Mesendoderm (in vitro differentiated cells): ENCODE results near the gene GUCY1A2.

ENCODE experiments used
- DNase-seq: peaks from one replicate; pipeline ENCODE4 v3.0.0; 2013
- H2AK5ac ChIP-seq: 2 replicates; pipeline ENCODE4 v1.6.1; 2013; ENCODE audit warnings: low read length, inconsistent platforms
- H2BK120ac ChIP-seq: 2 replicates; pipeline ENCODE4 v1.6.1; 2013; ENCODE audit warnings: low read depth, mild to moderate bottlenecking, low read length, moderate library complexity, mixed read lengths
- H2BK15ac ChIP-seq: replicated peaks from 2 replicates; pipeline ENCODE4 v1.6.1; 2013; ENCODE audit warnings: low read depth, mild to moderate bottlenecking, moderate library complexity
- H2BK5ac ChIP-seq: 2 replicates; pipeline ENCODE4 v1.6.1; 2013; ENCODE audit warnings: low read length, inconsistent platforms
- H3K18ac ChIP-seq: 2 replicates; pipeline ENCODE4 v1.6.1; 2013; ENCODE audit warnings: mild to moderate bottlenecking, low read length, mixed read lengths
- H3K23ac ChIP-seq: one replicate; pipeline ENCODE4 v1.6.1; 2013; ENCODE audit warnings: low read length
- H3K27ac ChIP-seq: 2 replicates; pipeline ENCODE4 v1.5.1; 2013; ENCODE audit warnings: low read depth, mild to moderate bottlenecking, inconsistent platforms, low read length, moderate library complexity
- H3K27me3 ChIP-seq: 2 replicates; pipeline ENCODE4 v1.6.1; 2013; ENCODE audit warnings: low read length, control low read depth, mild to moderate bottlenecking, inconsistent platforms; ENCODE audit not compliant: insufficient read depth, poor library complexity
- H3K36me3 ChIP-seq: 2 replicates; pipeline ENCODE4 v1.6.1; 2013; ENCODE audit warnings: low read length, inconsistent platforms; ENCODE audit not compliant: control insufficient read depth, insufficient read depth
- H3K4ac ChIP-seq: one replicate; pipeline ENCODE4 v1.6.1; 2013; ENCODE audit warnings: low read depth, mild to moderate bottlenecking, low read length, moderate library complexity
- H3K4me1 ChIP-seq: 2 replicates; pipeline ENCODE4 v1.6.1; 2013; ENCODE audit warnings: low read depth, low read length, inconsistent platforms; ENCODE audit not compliant: control insufficient read depth
- H3K4me2 ChIP-seq: 2 replicates; pipeline ENCODE4 v1.6.1; 2013; ENCODE audit warnings: low read length
- H3K4me3 ChIP-seq: 2 replicates; pipeline ENCODE4 v1.5.1; 2013; ENCODE audit warnings: mild to moderate bottlenecking, low read length
- H3K56ac ChIP-seq: one replicate; pipeline ENCODE4 v1.6.1; 2013; ENCODE audit warnings: low read length
- H3K79me1 ChIP-seq: 2 replicates; pipeline ENCODE4 v1.6.1; 2013; ENCODE audit warnings: low read length, inconsistent platforms
- H3K79me2 ChIP-seq: 2 replicates; pipeline ENCODE4 v1.6.1; 2013; ENCODE audit warnings: mild to moderate bottlenecking, low read length; ENCODE audit not compliant: control insufficient read depth, insufficient read depth
- H3K9ac ChIP-seq: 2 replicates; pipeline ENCODE4 v1.6.1; 2013; ENCODE audit warnings: low read length, inconsistent platforms
- H4K5ac ChIP-seq: one replicate; pipeline ENCODE4 v1.6.1; 2013; ENCODE audit warnings: low read length
- H4K8ac ChIP-seq: one replicate; pipeline ENCODE4 v1.6.1; 2013; ENCODE audit warnings: low read depth, mild to moderate bottlenecking, control low read depth, low read length, moderate library complexity
- WGBS: extraction: QIAGEN DNeasy Blood & Tissue Kit; methylation state at CpG from one replicate; pipeline ENCODE4 v1.1.7; 2013; ENCODE audit warnings: low lambda C conversion rate, missing lambda C conversion rate; ENCODE audit not compliant: insufficient coverage; ENCODE audit errors: extremely low coverage; 5-methylcytosine and 5-hydroxymethylcytosine counted together

Gene GUCY1A2

GRCh38 chr11:106998116-106998915 is 20.0 kb downstream of the GUCY1A2 start:
- DNase-seq, result peak; percentile 35
- no peaks in the 10 kb centered on the region for H3K4me1 ChIP-seq
- no peaks in the 10 kb centered on the region for H3K27me3 ChIP-seq
- H3K4me3 ChIP-seq, result no peak overlapping the region
- no peaks in the 10 kb centered on the region for H3K79me2 ChIP-seq
- no peak overlapping the region for H3K4me2 ChIP-seq
- no CpG with 5 or more reads among the region's 4 CpGs for WGBS
- no peak overlapping the region for H3K23ac ChIP-seq
- H4K5ac ChIP-seq, result no peak overlapping the region
- H3K79me1 ChIP-seq, result no peaks in the 10 kb centered on the region
- no peak overlapping the region for H2BK120ac ChIP-seq
- H3K4ac ChIP-seq, result no peak overlapping the region
- H3K27ac ChIP-seq, result no peak overlapping the region
- H3K56ac ChIP-seq, result no peak overlapping the region
- H3K36me3 ChIP-seq, result no peaks in the 10 kb centered on the region
- H3K9ac ChIP-seq, result no peak overlapping the region
- H3K18ac ChIP-seq, result no peak overlapping the region
- H4K8ac ChIP-seq, result no peak overlapping the region
- no peak overlapping the region for H2BK5ac ChIP-seq
- H2AK5ac ChIP-seq, result no peak overlapping the region
- H2BK15ac ChIP-seq, result no peak overlapping the region

DNA sequence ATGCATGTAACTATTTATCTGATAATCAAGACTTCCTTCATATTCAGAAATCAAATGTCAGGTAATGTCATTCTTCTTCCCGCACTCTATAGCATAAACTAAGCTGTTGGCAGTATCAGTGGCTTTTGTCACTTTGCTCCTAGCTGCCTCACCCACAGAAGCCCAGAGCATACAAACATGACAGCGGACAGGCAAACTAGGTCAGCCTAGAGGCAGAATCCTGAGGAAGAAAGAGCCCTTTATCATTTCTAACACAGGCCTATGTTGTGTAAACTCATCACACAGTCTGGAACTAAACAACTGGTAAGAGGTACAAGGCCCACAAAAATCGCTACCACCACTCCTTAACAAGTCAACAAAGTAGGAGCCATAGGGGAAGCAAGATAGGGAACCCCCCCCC is 21.0 kb downstream of the GUCY1A2 start:
- H3K9ac ChIP-seq, result no peak overlapping the region
- WGBS, result no CpG with 5 or more reads among the region's 3 CpGs
- no peak overlapping the region for H3K4me2 ChIP-seq
- no peak for DNase-seq
- no peak overlapping the region for H3K4me3 ChIP-seq
- H3K23ac ChIP-seq, result no peak overlapping the region
- no peak overlapping the region for H3K4ac ChIP-seq
- H4K5ac ChIP-seq, result no peak overlapping the region
- no peaks in the 10 kb centered on the region for H3K79me2 ChIP-seq
- no peaks in the 10 kb centered on the region for H3K27me3 ChIP-seq
- no peak overlapping the region for H2BK5ac ChIP-seq
- H2BK15ac ChIP-seq, result no peak overlapping the region
- no peak overlapping the region for H2BK120ac ChIP-seq
- H3K4me1 ChIP-seq, result no peaks in the 10 kb centered on the region
- H2AK5ac ChIP-seq, result no peak overlapping the region
- H4K8ac ChIP-seq, result no peak overlapping the region
- H3K27ac ChIP-seq, result no peak overlapping the region
- H3K79me1 ChIP-seq, result no peaks in the 10 kb centered on the region
- H3K36me3 ChIP-seq, result no peaks in the 10 kb centered on the region
- H3K56ac ChIP-seq, result no peak overlapping the region
- peak overlapping the region; percentile 60 for H3K18ac ChIP-seq

DNA sequence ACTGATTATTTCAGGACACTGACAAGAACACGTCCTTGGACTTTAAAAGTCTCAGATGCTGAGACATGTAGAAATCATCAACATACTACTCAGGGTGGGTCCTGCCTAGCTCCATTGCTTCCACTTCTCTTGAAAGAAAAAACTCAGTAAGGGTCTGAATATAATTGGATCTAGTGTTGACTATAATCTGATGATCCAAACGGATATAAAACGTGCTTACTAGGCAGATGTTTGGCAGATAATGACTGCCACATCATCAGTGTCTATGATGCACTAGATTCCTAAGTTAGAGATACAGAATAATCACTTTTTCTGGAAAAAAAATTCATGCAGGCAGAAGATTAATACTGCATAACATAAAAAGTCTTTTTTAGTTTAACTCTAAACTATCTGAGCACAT is 21.6 kb downstream of the GUCY1A2 start:
- H3K4me3 ChIP-seq, result no peak overlapping the region
- no peak overlapping the region for H3K18ac ChIP-seq
- no peak overlapping the region for H4K5ac ChIP-seq
- no peak overlapping the region for H3K56ac ChIP-seq
- H3K36me3 ChIP-seq, result no peaks in the 10 kb centered on the region
- no peak overlapping the region for H2BK5ac ChIP-seq
- H2BK120ac ChIP-seq, result no peak overlapping the region
- H3K4me1 ChIP-seq, result no peaks in the 10 kb centered on the region
- no peak overlapping the region for H3K4me2 ChIP-seq
- no peaks in the 10 kb centered on the region for H3K27me3 ChIP-seq
- no peak overlapping the region for H4K8ac ChIP-seq
- no peak overlapping the region for H3K9ac ChIP-seq
- WGBS, result no CpG with 5 or more reads among the region's 3 CpGs
- H3K79me1 ChIP-seq, result no peaks in the 10 kb centered on the region
- no peak overlapping the region for H3K23ac ChIP-seq
- no peak overlapping the region for H3K4ac ChIP-seq
- no peak for DNase-seq
- H3K27ac ChIP-seq, result no peak overlapping the region
- no peak overlapping the region for H2AK5ac ChIP-seq
- no peaks in the 10 kb centered on the region for H3K79me2 ChIP-seq
- H2BK15ac ChIP-seq, result no peak overlapping the region

DNA sequence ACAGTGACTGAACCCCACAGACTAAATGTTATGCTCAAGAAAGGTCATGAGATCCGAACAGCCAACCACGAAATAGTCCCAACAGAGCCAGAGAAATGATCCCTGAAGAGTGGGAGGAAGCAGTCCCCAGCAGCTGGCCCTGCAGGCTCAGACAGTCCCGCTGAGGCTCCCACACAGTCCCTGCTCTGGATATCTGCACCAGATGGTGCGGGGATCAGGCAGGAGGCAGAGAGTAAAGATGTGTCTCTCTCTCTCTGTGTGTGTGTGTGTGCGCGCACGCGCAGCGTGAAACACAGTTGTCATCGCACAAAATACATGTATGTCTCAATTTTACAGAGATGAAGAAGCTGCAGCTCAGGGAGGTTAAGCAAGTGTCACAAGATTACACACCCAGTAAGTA is 27.9 kb downstream of the GUCY1A2 start:
- H3K4me2 ChIP-seq, result no peak overlapping the region
- no peaks in the 10 kb centered on the region for H3K36me3 ChIP-seq
- no peak overlapping the region for H2AK5ac ChIP-seq
- no CpG with 5 or more reads among the region's 10 CpGs for WGBS
- no peak overlapping the region for H4K8ac ChIP-seq
- no peak overlapping the region for H3K4me3 ChIP-seq
- no peak overlapping the region for H2BK5ac ChIP-seq
- H3K79me1 ChIP-seq, result no peaks in the 10 kb centered on the region
- no peak overlapping the region for H2BK120ac ChIP-seq
- H3K4ac ChIP-seq, result no peak overlapping the region
- H3K23ac ChIP-seq, result no peak overlapping the region
- no peak overlapping the region for H3K56ac ChIP-seq
- H2BK15ac ChIP-seq, result no peak overlapping the region
- H3K18ac ChIP-seq, result no peak overlapping the region
- no peak overlapping the region for H3K27ac ChIP-seq
- no peaks in the 10 kb centered on the region for H3K27me3 ChIP-seq
- H3K79me2 ChIP-seq, result no peaks in the 10 kb centered on the region
- H3K9ac ChIP-seq, result no peak overlapping the region
- no peak for DNase-seq
- H4K5ac ChIP-seq, result no peak overlapping the region
- no peaks in the 10 kb centered on the region for H3K4me1 ChIP-seq

DNA sequence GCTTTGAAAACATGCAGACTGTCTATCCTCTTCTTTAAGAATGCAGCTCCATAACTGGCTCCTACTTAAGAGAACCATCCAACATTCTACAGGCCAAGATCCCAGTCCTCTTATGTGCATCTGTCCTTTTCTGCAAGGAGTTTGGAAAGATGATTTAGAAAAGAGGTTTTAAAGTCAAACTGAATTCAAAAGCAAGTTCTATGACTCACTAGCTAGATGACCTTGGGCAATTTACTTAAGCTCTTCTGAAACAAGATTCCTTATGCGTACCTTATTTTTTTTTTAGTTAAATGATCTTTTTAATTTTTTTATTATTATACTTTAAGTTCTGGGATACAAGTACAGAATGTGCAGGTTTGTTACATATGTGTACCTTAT is 29.2 kb downstream of the GUCY1A2 start:
- no CpG with 5 or more reads among the region's 1 CpG for WGBS
- Histone ChIP-seq H3K79me1 (no peaks in the 10 kb centered on the region), H3K4me3 (no peak overlapping the region)

More for the DNA sequence above, 29.2 kb downstream of the GUCY1A2 start:
- no peak overlapping the region for H3K9ac ChIP-seq
- no peaks in the 10 kb centered on the region for H3K36me3 ChIP-seq
- H3K4me1 ChIP-seq, result no peaks in the 10 kb centered on the region
- H2BK15ac ChIP-seq, result no peak overlapping the region
- no peak overlapping the region for H4K8ac ChIP-seq
- H3K79me2 ChIP-seq, result no peaks in the 10 kb centered on the region
- H2AK5ac ChIP-seq, result no peak overlapping the region
- no peak overlapping the region for H3K18ac ChIP-seq
- H3K4me2 ChIP-seq, result no peak overlapping the region
- H3K23ac ChIP-seq, result no peak overlapping the region
- no peaks in the 10 kb centered on the region for H3K27me3 ChIP-seq
- no peak for DNase-seq
- H2BK120ac ChIP-seq, result no peak overlapping the region
- no peak overlapping the region for H2BK5ac ChIP-seq
- H3K27ac ChIP-seq, result no peak overlapping the region
- no peak overlapping the region for H4K5ac ChIP-seq
- no peak overlapping the region for H3K4ac ChIP-seq
- no peak overlapping the region for H3K56ac ChIP-seq
